SK-N-MC (cell line): Measurements from ENCODE around the gene SLC7A8.

ENCODE experiments used
- DNase-seq: peaks from one replicate; pipeline ENCODE4 v3.0.0-alpha.2; 2011; ENCODE audit warnings: low read depth, low spot score
- H3K27ac ChIP-seq: fragments of 200-600 bp; sonication (generic); 2 replicates; pipeline ENCODE4 v1.5.1; 2016; ENCODE audit warnings: mixed run types
- H3K36me3 ChIP-seq: fragments of 200-600 bp; sonication (generic); 2 replicates; pipeline ENCODE4 v1.6.1; 2017; ENCODE audit warnings: antibody characterized with exemption, low read length, mixed read lengths; ENCODE audit not compliant: insufficient read depth
- H3K4me3 ChIP-seq: fragments of 200-600 bp; sonication (generic); 2 replicates; pipeline ENCODE4 v1.5.1; 2016
- H3K9ac ChIP-seq: fragments of 200-600 bp; sonication (generic); 2 replicates; pipeline ENCODE4 v1.8.0; 2017; ENCODE audit warnings: mixed run types, mixed read lengths; ENCODE audit not compliant: insufficient read length
- H3K9me3 ChIP-seq: fragments of 200-600 bp; sonication (generic); 2 replicates; pipeline ENCODE4 v1.6.1; 2017; ENCODE audit warnings: low read depth, mild to moderate bottlenecking, antibody characterized with exemption, low read length, moderate library complexity, mixed read lengths
- EZH2 ChIP-seq: fragments of 200-600 bp; sonication (generic); IDR thresholded peaks from one replicate; pipeline ENCODE4 v1.6.1; 2017; ENCODE audit warnings: antibody characterized with exemption
- FOXP2 ChIP-seq: optimal IDR thresholded peaks from 2 replicates; pipeline ENCODE3; 2011; ENCODE audit warnings: mild to moderate bottlenecking, moderate library complexity; ENCODE audit not compliant: insufficient read depth; ENCODE audit errors: extremely low read length, control extremely low read depth
- POLR2AphosphoS5 ChIP-seq: IDR thresholded peaks from 2 replicates; pipeline ENCODE4 v1.6.1; 2012; ENCODE audit warnings: mild to moderate bottlenecking, low read depth, low read length, borderline replicate concordance

The SLC7A8 gene

DNA sequence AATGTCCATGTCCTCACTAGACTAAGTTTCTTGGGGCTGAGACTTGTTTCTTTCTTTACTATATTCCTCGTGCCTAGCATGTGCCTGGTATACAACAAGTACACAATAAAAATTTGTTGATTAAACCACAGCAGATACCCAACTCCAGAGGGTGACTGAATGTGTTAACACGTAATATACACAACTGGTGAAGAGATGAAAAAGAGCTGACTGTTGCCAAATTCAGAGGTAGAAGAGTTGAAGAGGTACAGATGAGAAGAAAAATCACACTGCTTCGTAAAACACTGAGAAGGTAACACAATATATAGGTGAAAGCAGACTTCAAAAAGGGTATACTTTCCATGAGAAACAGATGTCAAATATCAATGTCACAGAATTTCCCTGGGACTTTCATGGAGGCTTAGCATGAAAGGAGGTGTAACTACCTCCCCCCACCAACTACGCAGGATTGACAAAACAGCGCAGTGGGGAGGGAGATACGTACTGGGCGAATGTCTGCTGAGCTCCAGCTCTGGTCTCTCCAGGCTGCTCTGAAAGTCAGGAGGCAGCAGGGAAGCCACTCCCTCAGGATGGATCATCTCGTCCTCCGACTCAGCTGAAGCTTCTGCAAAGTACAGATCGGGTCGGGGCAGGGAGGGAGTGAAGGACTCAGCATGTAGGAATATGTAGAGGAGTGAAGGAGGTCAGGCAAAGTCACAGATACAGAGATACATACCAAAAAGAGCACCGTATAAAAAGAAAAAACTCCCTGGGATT is 93.8 kb downstream of the SLC7A8 start:
- Histone ChIP-seq H3K27ac (no peak overlapping the region), H3K36me3 (peaks cover 86% of the 10 kb centered on the region), H3K9ac (no peak overlapping the region), H3K9me3 (no peaks in the 10 kb centered on the region), H3K4me3 (no peak overlapping the region)
- no peak for DNase-seq
- TF ChIP-seq POLR2AphosphoS5 (no peak), FOXP2 (no peak)

GRCh38 chr14:23086565-23086964 is 96.9 kb downstream of the SLC7A8 start:
- Histone ChIP-seq H3K36me3 (peaks cover 96% of the 10 kb centered on the region), H3K9me3 (no peaks in the 10 kb centered on the region), H3K27ac (no peak overlapping the region), H3K4me3 (no peak overlapping the region), H3K9ac (no peak overlapping the region)
- TF ChIP-seq FOXP2 (no peak), POLR2AphosphoS5 (no peak), EZH2 (no peak)
- no peak for DNase-seq

DNA sequence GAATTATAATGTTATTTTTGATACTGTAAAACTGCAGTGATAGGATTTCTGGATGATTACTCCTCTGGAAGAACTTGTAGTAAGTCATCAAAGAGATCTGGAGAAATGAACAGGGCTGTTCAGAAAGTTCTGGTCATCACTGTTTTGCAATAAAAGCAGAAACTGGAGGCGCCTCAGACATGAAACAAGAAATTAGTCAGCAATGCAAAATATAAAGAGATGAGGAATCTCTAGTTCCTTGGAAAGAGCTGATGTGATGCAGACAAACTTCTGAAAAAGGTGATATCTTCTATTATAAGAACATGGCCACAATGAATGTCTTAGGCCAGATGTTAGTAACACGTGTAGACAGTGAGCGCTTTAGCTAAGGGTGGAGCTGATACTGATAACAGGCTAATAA is 98.0 kb downstream of the SLC7A8 start:
- no peak for DNase-seq
- H3K36me3 ChIP-seq: peaks cover 97% of the 10 kb centered on the region

GRCh38 chr14:23080474-23080873 is 103.0 kb downstream of the SLC7A8 start:
- H3K4me3 ChIP-seq: no peak overlapping the region
- no peak overlapping the region for H3K27ac ChIP-seq
- DNase-seq: no peak
- no peak for TF ChIP-seq FOXP2
- TF ChIP-seq POLR2AphosphoS5: no peak
- TF ChIP-seq EZH2: no peak
- H3K36me3 ChIP-seq: peaks cover 97% of the 10 kb centered on the region
- H3K9me3 ChIP-seq: no peaks in the 10 kb centered on the region
- H3K9ac ChIP-seq: no peak overlapping the region

More for the DNA sequence above, 98.0 kb downstream of the SLC7A8 start:
- H3K4me3 ChIP-seq: no peak overlapping the region
- H3K9me3 ChIP-seq: no peaks in the 10 kb centered on the region
- TF ChIP-seq FOXP2: no peak
- TF ChIP-seq POLR2AphosphoS5: no peak
- no peak for TF ChIP-seq EZH2
- no peak overlapping the region for H3K27ac ChIP-seq
- H3K9ac ChIP-seq: no peak overlapping the region

GRCh38 chr14:23079716-23080115 is 103.7 kb downstream of the SLC7A8 start:
- no peaks in the 10 kb centered on the region for H3K9me3 ChIP-seq
- peaks cover 97% of the 10 kb centered on the region for H3K36me3 ChIP-seq
- H3K4me3 ChIP-seq: no peak overlapping the region
- TF ChIP-seq POLR2AphosphoS5 (no peak), EZH2 (no peak), FOXP2 (no peak)
- DNase-seq: no peak
- H3K27ac ChIP-seq: no peak overlapping the region
- H3K9ac ChIP-seq: no peak overlapping the region

DNA sequence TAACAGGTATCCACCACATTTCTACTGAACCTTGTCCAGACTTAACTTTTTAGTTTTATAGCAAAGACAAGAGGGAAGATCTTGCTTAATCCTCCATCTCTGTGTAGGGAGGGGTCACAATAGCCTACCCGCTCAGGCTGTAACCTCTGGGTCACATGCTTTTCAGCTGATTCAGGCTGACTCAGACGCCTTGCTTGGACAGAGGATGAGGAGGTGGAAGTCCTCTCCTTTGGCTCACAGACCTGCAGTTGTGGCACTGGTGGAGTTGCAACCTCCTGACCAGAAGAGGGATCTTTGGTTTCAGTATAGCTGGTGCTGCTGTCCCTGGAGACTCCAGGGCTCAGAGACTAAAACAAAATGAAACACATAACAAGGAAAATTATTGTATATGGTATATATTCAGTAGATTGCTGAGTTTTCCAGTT is 104.8 kb downstream of the SLC7A8 start:
- H3K27ac ChIP-seq: no peak overlapping the region
- H3K36me3 ChIP-seq: peaks cover 96% of the 10 kb centered on the region
- no peak overlapping the region for H3K4me3 ChIP-seq
- DNase-seq: no peak
- no peaks in the 10 kb centered on the region for H3K9me3 ChIP-seq
- no peak overlapping the region for H3K9ac ChIP-seq
- TF ChIP-seq FOXP2: no peak
- no peak for TF ChIP-seq POLR2AphosphoS5
- no peak for TF ChIP-seq EZH2

GRCh38 chr14:23077962-23078361 is 105.5 kb downstream of the SLC7A8 start:
- no peak overlapping the region for H3K9ac ChIP-seq
- no peak overlapping the region; the same call in 1 of the 2 replicates for H3K27ac ChIP-seq
- H3K4me3 ChIP-seq: no peak overlapping the region
- no peaks in the 10 kb centered on the region for H3K9me3 ChIP-seq
- peaks cover 96% of the 10 kb centered on the region for H3K36me3 ChIP-seq
- no peak for TF ChIP-seq FOXP2
- TF ChIP-seq EZH2: no peak
- TF ChIP-seq POLR2AphosphoS5: no peak
- DNase-seq: no peak

- Histone ChIP-seq H3K9me3 (no peaks in the 10 kb centered on the region), H3K36me3 (peaks cover 98% of the 10 kb centered on the region), H3K4me3 (no peak overlapping the region), H3K9ac (no peak overlapping the region), H3K27ac (peak overlapping the region; percentile 17; the same call in 1 of the 2 replicates)
- DNase-seq: no peak
- TF ChIP-seq FOXP2 (no peak), POLR2AphosphoS5 (no peak), EZH2 (no peak)
Observed at GRCh38 chr14:23076785-23077408, 106.6 kb downstream of the SLC7A8 start.
